Endothelial cell of umbilical vein (primary cell): ENCODE data around the gene CLSTN1. TPM values are rescaled to one million over a fixed set of nuclear protein-coding genes. Genes with fewer than 3 reads are reported as not detected.

Experiments
- BruUV-seq: library from RNA; stranded (reverse); fragments of 400-500 nt; replicated peaks from 2 replicates; lab custom pipeline; 2021; lab: Mats Ljungman, UMichigan
- CTCF ChIA-PET: fragments of 300-600, 350-600 bp; sonication (Branson Sonifier 250); formaldehyde crosslinking; loops from one replicate; lab custom pipeline; 2021; ENCODE audit warnings: antibody characterized with exemption, inconsistent platforms; lab: Charles Lee
- POLR2A ChIA-PET: fragments of 300-600, 350-600 bp; sonication (Branson Sonifier 250); formaldehyde crosslinking; loops from one replicate; lab custom pipeline; 2021; ENCODE audit warnings: antibody characterized with exemption, inconsistent platforms; lab: Charles Lee
- DNase-seq: peaks from one replicate; pipeline ENCODE4 v3.0.0-alpha.2; 2011; ENCODE audit warnings: low read depth, low spot score
- FAIRE-seq: peaks from 2 replicates; lab custom pipeline; 2011; peaks lifted over from hg19 to GRCh38; lab: Jason Lieb, UNC
- H2AFZ ChIP-seq: 2 replicates; pipeline ENCODE4 v1.6.0; 2012; ENCODE audit warnings: low read depth, low read length, control low read depth, inconsistent platforms
- H3K27ac ChIP-seq: 2 replicates; pipeline ENCODE4 v1.5.1; 2011; ENCODE audit warnings: low read depth, mild to moderate bottlenecking, control low read depth, low read length, moderate library complexity; ENCODE audit not compliant: insufficient read depth
- H3K27me3 ChIP-seq, 2 experiments: 2 replicates each; pipeline versions ENCODE4 v1.6.0 to v1.6.1; 2011; ENCODE audit warnings: low read length in 2 of 2, mixed read lengths in 1 of 2; ENCODE audit not compliant: control insufficient read depth in 2 of 2, insufficient read depth in 2 of 2
- H3K36me3 ChIP-seq, 2 experiments: 2 replicates in 1 of 2; 3 replicates in 1 of 2; pipeline ENCODE4 v1.5.1; 2011; ENCODE audit warnings: low read length in 2 of 2, mild to moderate bottlenecking in 1 of 2, moderate library complexity in 1 of 2; ENCODE audit not compliant: control insufficient read depth in 2 of 2, insufficient read depth in 2 of 2; ENCODE audit errors: extremely low read depth in 1 of 2
- H3K4me1 ChIP-seq: 3 replicates; pipeline ENCODE4 v1.5.1; 2011; ENCODE audit warnings: mild to moderate bottlenecking, low read length; ENCODE audit not compliant: control insufficient read depth, insufficient read depth; ENCODE audit errors: extremely low read depth
- H3K4me2 ChIP-seq: 2 replicates; pipeline ENCODE4 v1.6.1; 2011; ENCODE audit warnings: low read length, control low read depth, mixed read lengths; ENCODE audit not compliant: insufficient read depth
- H3K4me3 ChIP-seq, 3 experiments: fragments of 200-600 bp in 1 of 3; sonication (generic), shearing (Covaris generic) in 1 of 3; replicated peaks in 1 of 3; 2 replicates each; pipeline ENCODE4 v1.5.1; 2011 to 2016; ENCODE audit warnings: control low read depth in 3 of 3, low read length in 3 of 3, mild to moderate bottlenecking in 2 of 3, inconsistent platforms in 1 of 3, low read depth in 1 of 3, moderate library complexity in 1 of 3; ENCODE audit not compliant: insufficient read depth in 1 of 3
- H3K79me2 ChIP-seq: 2 replicates; pipeline ENCODE4 v1.6.0; 2012; ENCODE audit warnings: low read length, inconsistent platforms; ENCODE audit not compliant: control insufficient read depth, insufficient read depth
- H3K9ac ChIP-seq: replicated peaks from 2 replicates; pipeline ENCODE3; 2011; ENCODE audit warnings: low read length, control low read depth; ENCODE audit not compliant: insufficient read depth; ENCODE audit errors: extremely low read depth
- H3K9me1 ChIP-seq: replicated peaks from 3 replicates; pipeline ENCODE4 v1.6.0; 2011; ENCODE audit warnings: mild to moderate bottlenecking, low read length; ENCODE audit not compliant: control insufficient read depth, insufficient read depth; ENCODE audit errors: extremely low read depth
- H3K9me3 ChIP-seq: replicated peaks from 2 replicates; pipeline ENCODE4 v1.5.1; 2012; ENCODE audit warnings: low read length, inconsistent platforms; ENCODE audit not compliant: control insufficient read depth, insufficient read depth
- H4K20me1 ChIP-seq: replicated peaks from 2 replicates; pipeline ENCODE3; 2011; ENCODE audit warnings: mild to moderate bottlenecking, low read length; ENCODE audit not compliant: control insufficient read depth, insufficient read depth; ENCODE audit errors: extremely low read depth
- EZH2 ChIP-seq: IDR thresholded peaks from 2 replicates; pipeline ENCODE4 v1.6.1; 2012; ENCODE audit warnings: borderline replicate concordance, low read depth, mild to moderate bottlenecking, moderate library complexity, low read length, inconsistent platforms; ENCODE audit not compliant: severe bottlenecking
- FOS ChIP-seq: IDR thresholded peaks from 2 replicates; pipeline ENCODE4 v1.6.1; 2011; ENCODE audit warnings: mild to moderate bottlenecking, low read length, moderate library complexity, borderline replicate concordance; ENCODE audit not compliant: insufficient read depth
- GATA2 ChIP-seq: IDR thresholded peaks from 2 replicates; pipeline ENCODE4 v1.7.0; 2011; ENCODE audit warnings: low read depth, mild to moderate bottlenecking, moderate library complexity, mixed read lengths, low read length; ENCODE audit not compliant: insufficient read length, insufficient read depth
- JUN ChIP-seq: IDR thresholded peaks from 2 replicates; pipeline ENCODE4 v1.6.1; 2011; ENCODE audit warnings: borderline replicate concordance, low read depth; ENCODE audit not compliant: insufficient read length, insufficient read depth
- MYC ChIP-seq: IDR thresholded peaks from one replicate; pipeline ENCODE4 v1.6.1; 2011; ENCODE audit warnings: mild to moderate bottlenecking, low read depth, low read length
- POLR2A ChIP-seq: IDR thresholded peaks from 2 replicates; pipeline ENCODE4 v1.6.1; 2012; ENCODE audit warnings: low read depth, mild to moderate bottlenecking, control low read depth, low read length
- POLR2AphosphoS5 ChIP-seq: IDR thresholded peaks from 2 replicates; pipeline ENCODE4 v1.6.1; 2012; ENCODE audit warnings: low read depth, mild to moderate bottlenecking, control low read depth, low read length, moderate library complexity; ENCODE audit not compliant: insufficient read depth
- dilution Hi-C: fragments of 300-500 bp; cut with MboI; formaldehyde crosslinking; loops from one replicate; pipeline ENCODE4 v1.15.0; 2019; ENCODE audit warnings: low sequenced_read_pairs; ENCODE audit not compliant: extremely low pct_ligation_motif_present
- intact Hi-C: fragments of 100-400 bp; cut with micrococcal nuclease; formaldehyde crosslinking; loops from one replicate; pipeline ENCODE4 v1.10.0; 2022
- polyA plus RNA-seq, 4 experiments: library from polyadenylated mRNA; depleted of rRNA in 3 of 4; stranded (reverse) in 3 of 4; unstranded in 1 of 4; fragments of >200 nt; gene quantifications; 2 replicates each; pipeline versions ENCODE4 v1.2.1 to v1.2.3, GENCODE V29; 2011 to 2012; ENCODE audit warnings: missing spikeins in 1 of 4
- total RNA-seq: library from RNA; stranded (reverse); gene quantifications from 2 replicates; pipeline ENCODE4 v1.2.3, GENCODE V29; 2021
- TF ChIP-seq, protein P1 (sequence below), 2 donors: IDR thresholded peaks; 1 replicate in 1 of 2; 2 replicates in 1 of 2; pipeline ENCODE4 v1.5.1; 2011; ENCODE audit warnings: low read length in 2 of 2, mild to moderate bottlenecking in 2 of 2, moderate library complexity in 2 of 2, control low read depth in 1 of 2, inconsistent platforms in 1 of 2, low read depth in 1 of 2; ENCODE audit not compliant: insufficient read depth in 1 of 2; ENCODE audit errors: extremely low read depth in 1 of 2
- TF ChIP-seq, protein P2 (sequence below): IDR thresholded peaks from 2 replicates; pipeline ENCODE4 v1.6.1; 2011; ENCODE audit not compliant: insufficient read depth, insufficient read length

CLSTN1 gene
- total and polyA plus RNA-seq, 2 donors (not counting 3 experiments of a cell fraction or from before 2014, with no cell fraction given), result 49.1 to 130 TPM

DNA sequence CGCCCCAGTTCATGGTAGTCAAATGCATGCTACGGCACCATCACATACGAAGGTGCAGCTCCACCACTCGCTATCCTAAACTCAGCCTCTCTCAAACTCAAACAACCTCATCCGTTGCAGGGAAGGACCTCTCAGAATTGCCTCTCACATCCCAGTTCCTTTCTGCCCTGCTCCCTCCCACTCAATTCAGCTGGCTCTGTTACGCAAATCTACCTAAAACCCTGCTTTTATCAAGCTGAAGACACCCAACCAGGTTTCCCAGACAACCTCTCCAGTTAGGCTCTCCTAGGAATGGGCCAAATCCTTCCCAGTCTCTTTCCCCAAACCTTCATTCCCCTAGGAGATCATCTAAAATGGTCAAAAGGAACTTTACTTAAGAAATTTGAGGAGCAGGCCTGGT is 62.9 kb downstream of the CLSTN1 start:
- CTCF ChIA-PET, result interaction anchor here (2.1 kb wide), 1 partner anchor 25 kb away, joined by 4 read pairs; no protein-coding TSS in a partner anchor
- Histone ChIP-seq H3K9me3 (no peaks in the 10 kb centered on the region), H3K27ac (no peak overlapping the region), H3K79me2 (peaks cover 7% of the 10 kb centered on the region), H2AFZ (no peak overlapping the region), H3K36me3 (no peaks in the 10 kb centered on the region), H3K4me1 (peaks cover 5% of the 10 kb centered on the region), H3K27me3 (no peaks in the 10 kb centered on the region), H3K4me2 (no peak overlapping the region), H3K9ac (no peak overlapping the region), H4K20me1 (no peaks in the 10 kb centered on the region), H3K9me1 (no peaks in the 10 kb centered on the region), H3K4me3 (no peak overlapping the region)
- FAIRE-seq, result no peak
- DNase-seq, result no peak
- dilution Hi-C loops (no loop called here), intact Hi-C loops (no loop called here)
- no TSS peak for BruUV-seq
- POLR2A ChIA-PET, result no interaction called here
- TF ChIP-seq POLR2AphosphoS5 (no peak), POLR2A (no peak), MYC (no peak), FOS (no peak), EZH2 (no peak), GATA2 (no peak), JUN (no peak)
- TF ChIP-seq, protein P1, sequence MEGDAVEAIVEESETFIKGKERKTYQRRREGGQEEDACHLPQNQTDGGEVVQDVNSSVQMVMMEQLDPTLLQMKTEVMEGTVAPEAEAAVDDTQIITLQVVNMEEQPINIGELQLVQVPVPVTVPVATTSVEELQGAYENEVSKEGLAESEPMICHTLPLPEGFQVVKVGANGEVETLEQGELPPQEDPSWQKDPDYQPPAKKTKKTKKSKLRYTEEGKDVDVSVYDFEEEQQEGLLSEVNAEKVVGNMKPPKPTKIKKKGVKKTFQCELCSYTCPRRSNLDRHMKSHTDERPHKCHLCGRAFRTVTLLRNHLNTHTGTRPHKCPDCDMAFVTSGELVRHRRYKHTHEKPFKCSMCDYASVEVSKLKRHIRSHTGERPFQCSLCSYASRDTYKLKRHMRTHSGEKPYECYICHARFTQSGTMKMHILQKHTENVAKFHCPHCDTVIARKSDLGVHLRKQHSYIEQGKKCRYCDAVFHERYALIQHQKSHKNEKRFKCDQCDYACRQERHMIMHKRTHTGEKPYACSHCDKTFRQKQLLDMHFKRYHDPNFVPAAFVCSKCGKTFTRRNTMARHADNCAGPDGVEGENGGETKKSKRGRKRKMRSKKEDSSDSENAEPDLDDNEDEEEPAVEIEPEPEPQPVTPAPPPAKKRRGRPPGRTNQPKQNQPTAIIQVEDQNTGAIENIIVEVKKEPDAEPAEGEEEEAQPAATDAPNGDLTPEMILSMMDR (IDR thresholded peaks at IDR 0.05; ENCODE audit: extremely low read depth in 1 of 2, insufficient read depth in 1 of 2, low read depth in 1 of 2, low read length in 2 of 2), result no peak
- TF ChIP-seq, protein P2, sequence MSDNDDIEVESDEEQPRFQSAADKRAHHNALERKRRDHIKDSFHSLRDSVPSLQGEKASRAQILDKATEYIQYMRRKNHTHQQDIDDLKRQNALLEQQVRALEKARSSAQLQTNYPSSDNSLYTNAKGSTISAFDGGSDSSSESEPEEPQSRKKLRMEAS, result no peak
